DND-41 (cell line): ENCODE measurements around the gene SCGB1C2.

Experiments used
- CTCF ChIP-seq: IDR thresholded peaks from 2 replicates; pipeline ENCODE4 v1.5.1; 2012; ENCODE audit warnings: borderline replicate concordance, low read length, moderate library complexity, mild to moderate bottlenecking; ENCODE audit not compliant: poor library complexity, severe bottlenecking; ENCODE audit errors: extremely low read depth
- EZH2 ChIP-seq: IDR thresholded peaks from 3 replicates; pipeline ENCODE4 v1.6.1; 2012; ENCODE audit warnings: borderline replicate concordance, low read depth, mild to moderate bottlenecking, moderate library complexity, low read length, inconsistent platforms; ENCODE audit not compliant: severe bottlenecking

GRCh38 chr17:178292-179065, 41.1 kb downstream of the SCGB1C2 start:
- TF ChIP-seq CTCF: no peak
- TF ChIP-seq EZH2: no peak
